GM12874 (cell line): ENCODE results near the gene FOXL3.

ENCODE experiments used
- TF ChIP-seq, protein P1 (sequence below): IDR thresholded peaks from 2 replicates; pipeline ENCODE4 v1.5.1; 2011; ENCODE audit warnings: low read depth, mild to moderate bottlenecking, control low read depth, low read length, moderate library complexity; ENCODE audit not compliant: insufficient read depth

Gene FOXL3

DNA sequence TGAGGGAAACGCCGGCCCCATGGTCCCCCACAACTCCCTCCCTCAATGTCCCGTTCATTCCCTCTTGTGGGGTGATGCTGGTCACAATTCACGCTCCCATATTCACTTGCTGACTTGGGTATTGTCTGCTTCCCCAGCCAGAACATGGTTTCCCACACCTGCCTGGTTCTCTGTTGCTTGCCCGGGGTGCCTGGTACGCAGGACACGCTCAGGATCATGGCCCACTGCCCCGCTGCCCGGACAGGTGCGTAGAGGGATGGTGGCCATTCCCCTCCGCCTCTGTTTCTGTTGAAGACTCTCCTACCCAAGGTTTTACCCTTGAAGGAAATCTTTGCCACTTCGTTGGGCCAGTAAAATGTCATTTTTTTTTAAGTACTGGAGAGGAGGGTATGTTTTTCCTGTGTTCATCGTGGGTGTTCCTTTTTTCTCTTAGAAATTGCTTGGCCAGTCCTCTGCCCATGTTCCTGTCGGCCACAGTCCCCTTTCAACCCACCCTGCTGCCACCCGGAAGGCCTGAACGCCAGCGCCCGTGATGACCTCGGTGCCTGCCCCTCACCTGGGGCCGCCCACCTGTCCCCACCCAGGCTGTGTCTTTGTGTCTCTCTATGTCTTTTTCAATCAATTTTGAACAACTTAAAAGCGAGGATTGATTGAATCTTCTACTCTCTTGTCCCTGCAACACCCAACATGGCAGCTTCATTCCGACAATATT is 38.2 kb downstream of the FOXL3 start:
- TF ChIP-seq, protein P1, sequence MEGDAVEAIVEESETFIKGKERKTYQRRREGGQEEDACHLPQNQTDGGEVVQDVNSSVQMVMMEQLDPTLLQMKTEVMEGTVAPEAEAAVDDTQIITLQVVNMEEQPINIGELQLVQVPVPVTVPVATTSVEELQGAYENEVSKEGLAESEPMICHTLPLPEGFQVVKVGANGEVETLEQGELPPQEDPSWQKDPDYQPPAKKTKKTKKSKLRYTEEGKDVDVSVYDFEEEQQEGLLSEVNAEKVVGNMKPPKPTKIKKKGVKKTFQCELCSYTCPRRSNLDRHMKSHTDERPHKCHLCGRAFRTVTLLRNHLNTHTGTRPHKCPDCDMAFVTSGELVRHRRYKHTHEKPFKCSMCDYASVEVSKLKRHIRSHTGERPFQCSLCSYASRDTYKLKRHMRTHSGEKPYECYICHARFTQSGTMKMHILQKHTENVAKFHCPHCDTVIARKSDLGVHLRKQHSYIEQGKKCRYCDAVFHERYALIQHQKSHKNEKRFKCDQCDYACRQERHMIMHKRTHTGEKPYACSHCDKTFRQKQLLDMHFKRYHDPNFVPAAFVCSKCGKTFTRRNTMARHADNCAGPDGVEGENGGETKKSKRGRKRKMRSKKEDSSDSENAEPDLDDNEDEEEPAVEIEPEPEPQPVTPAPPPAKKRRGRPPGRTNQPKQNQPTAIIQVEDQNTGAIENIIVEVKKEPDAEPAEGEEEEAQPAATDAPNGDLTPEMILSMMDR = no peak

DNA sequence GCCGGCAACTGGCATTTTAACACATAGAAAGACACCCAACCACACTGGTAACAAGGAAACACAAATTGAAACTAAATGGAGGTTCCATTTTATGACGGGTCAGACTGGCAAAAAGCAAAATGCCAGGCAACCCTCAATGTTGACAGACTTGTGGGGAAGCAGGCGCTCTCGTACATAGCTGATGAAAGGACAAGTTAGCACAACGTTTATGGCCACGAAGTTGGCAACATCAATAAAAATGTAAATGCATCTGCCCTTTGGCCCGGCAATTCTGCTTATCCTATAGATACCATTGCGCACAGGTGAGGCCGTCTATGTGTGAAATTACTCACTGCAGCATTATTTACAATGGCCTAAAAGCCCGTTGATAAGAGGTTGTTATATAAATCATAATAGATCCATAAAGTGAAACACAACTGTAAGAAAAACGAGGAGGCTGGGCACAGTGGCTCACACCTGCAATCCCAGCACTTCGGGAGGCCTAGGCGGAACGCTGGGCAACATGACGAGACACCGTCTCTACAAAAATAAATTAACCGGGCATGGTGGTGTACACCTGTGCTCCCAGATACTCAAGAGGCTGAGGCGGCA is 39.8 kb downstream of the FOXL3 start:
- TF ChIP-seq, protein P1 = no peak

DNA sequence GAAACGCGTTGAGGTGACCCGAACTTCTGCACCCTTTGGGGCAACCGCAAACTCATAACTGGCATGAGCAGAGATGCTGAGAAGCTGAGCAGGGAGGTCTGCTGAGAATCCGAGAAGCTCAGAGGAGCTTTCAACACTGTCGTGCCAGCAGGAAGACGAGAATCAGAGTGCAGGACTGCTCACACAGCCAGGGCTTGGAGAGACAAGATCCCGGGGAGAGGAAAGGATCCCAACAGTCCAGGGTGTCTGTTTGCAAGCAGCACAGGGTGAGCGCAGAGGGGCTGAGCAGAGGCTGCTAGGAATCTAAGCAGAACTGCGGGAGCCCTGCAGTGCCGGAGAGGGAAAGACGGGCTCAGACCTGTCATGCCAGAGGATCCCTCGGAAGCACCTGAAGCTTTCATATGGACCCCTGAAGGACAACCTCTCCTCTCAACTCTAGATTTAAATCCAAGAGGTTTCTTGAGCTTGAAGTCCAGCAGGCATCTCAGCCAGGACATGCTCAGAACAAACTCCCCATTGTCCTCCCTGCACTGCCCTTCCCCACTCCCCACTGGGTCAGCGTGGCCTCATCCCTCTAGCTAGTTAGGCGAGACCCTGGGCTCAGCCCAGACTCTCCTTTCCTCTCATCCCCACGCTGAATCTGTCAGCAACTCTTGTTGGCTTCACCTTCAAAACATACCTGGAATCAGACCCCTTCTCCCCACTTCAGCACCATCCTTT is 40.7 kb downstream of the FOXL3 start:
- TF ChIP-seq, protein P1 = no peak

DNA sequence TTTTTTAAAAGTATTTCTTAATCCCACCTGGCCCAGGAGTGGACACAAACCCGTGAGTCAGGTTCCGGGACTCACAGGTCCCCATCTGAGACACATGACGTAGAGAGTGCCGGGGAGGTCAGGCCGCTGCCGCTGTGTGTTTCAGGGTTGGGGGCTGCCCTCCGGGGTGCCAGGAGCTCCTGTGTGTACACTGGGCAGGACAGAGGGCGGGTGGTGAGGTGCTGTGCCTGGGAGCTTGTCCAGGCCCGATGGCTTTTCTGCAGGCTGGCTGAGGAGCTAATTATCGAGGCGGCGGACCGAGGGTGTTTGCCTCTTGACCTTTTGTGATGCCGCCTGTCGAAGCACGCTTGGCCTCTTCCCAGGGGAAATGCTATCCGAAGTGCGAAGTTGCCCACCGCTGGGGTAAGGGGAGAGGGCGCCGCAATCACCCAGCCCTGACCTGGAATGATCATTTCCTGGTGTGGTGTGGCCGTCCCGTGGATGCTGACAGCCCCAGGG is 42.1 kb downstream of the FOXL3 start:
- TF ChIP-seq, protein P1 = no peak

DNA sequence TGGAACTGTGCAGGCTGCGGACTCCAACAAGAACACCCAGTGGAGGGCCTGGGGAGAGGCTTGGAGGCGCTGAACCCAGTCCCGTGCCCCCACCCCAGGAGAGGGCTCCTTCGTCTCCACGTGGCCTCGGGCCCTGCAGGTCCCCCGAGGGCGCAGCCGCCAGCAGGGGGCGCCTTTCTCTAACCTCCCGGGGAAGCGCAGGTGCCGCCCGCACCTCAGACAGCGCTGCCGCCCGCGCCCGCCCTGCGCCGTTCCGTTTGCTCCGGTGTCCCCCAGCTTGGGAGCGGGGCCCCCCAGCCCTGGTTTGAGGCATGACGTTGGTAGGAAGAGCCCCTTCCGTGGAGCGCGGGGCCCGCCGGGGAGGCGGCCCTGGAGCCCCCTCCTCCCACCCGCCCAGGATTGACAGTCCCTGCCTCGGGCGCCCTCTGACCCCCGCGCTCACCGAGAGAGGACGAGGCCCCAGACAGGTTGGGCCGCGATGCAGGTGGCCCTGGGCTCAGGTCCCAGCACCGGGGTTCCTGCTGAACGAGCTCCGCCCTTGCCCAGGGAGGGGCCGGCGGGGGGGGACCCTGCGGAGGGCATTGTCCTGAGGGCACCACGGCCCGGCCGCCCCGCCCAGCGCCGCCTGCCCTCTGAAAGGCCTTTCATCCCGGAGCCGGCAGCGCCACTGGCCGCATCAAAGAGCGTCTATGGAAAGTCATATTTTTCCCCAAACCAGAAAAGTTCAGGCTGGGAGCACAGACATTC is 42.8 kb downstream of the FOXL3 start:
- TF ChIP-seq, protein P1 = peak; percentile 21

DNA sequence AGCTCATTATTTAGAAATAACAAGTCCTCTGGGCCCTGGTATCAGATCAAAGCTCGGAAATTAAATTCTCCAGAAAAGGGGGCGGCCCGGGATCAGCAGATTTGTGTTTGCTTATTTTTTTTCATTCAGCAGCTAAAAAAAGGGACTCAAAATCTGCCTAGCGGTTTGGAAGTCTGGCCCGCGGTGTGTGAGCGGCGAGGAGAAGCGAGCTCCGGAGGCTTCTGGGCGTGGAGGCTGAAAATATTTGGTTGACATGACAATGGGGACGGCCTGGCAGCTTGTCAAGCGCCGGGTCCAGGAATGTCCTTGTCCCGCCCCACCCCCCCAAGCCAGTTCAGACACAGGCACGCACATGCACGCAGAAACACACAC is 43.4 kb downstream of the FOXL3 start:
- TF ChIP-seq, protein P1 = no peak
